Ishikawa (cell line): ENCODE data around the gene IFNG-AS1.

Experiments
- CEBPB ChIP-seq: IDR thresholded peaks from 2 replicates; pipeline ENCODE4 v1.6.1; 2012
- CREB1 ChIP-seq: IDR thresholded peaks from 2 replicates; pipeline ENCODE4 v1.6.1; 2012; ENCODE audit warnings: low read depth
- EGR1 ChIP-seq: IDR thresholded peaks from 2 replicates; pipeline ENCODE4 v1.6.1; 2012
- EP300 ChIP-seq: IDR thresholded peaks from 2 replicates; pipeline ENCODE4 v1.6.1; 2012; ENCODE audit warnings: borderline replicate concordance
- FOXM1 ChIP-seq: IDR thresholded peaks from 2 replicates; pipeline ENCODE4 v1.6.1; 2012; ENCODE audit warnings: low read depth, borderline replicate concordance
- MAX ChIP-seq: IDR thresholded peaks from 2 replicates; pipeline ENCODE4 v1.6.1; 2012
- NFIC ChIP-seq: IDR thresholded peaks from 2 replicates; pipeline ENCODE4 v1.6.1; 2012
- RAD21 ChIP-seq: IDR thresholded peaks from 2 replicates; pipeline ENCODE4 v1.6.1; 2012; ENCODE audit warnings: low read depth
- REST ChIP-seq: IDR thresholded peaks from 2 replicates; pipeline ENCODE4 v1.6.1; 2012; ENCODE audit warnings: low read depth, mild to moderate bottlenecking
- TAF1 ChIP-seq: IDR thresholded peaks from 2 replicates; pipeline ENCODE4 v1.6.1; 2012; ENCODE audit warnings: low read depth, mild to moderate bottlenecking
- TCF12 ChIP-seq: IDR thresholded peaks from 2 replicates; pipeline ENCODE4 v1.6.1; 2012; ENCODE audit warnings: low read depth
- TEAD4 ChIP-seq: IDR thresholded peaks from 2 replicates; pipeline ENCODE4 v1.6.1; 2012
- USF1 ChIP-seq: IDR thresholded peaks from 2 replicates; pipeline ENCODE4 v1.6.1; 2012
- YY1 ChIP-seq: IDR thresholded peaks from 2 replicates; pipeline ENCODE4 v1.6.1; 2012; ENCODE audit warnings: low read depth
- ZBTB7A ChIP-seq: IDR thresholded peaks from 2 replicates; pipeline ENCODE4 v1.6.1; 2012; ENCODE audit warnings: low read depth

IFNG-AS1 gene

GRCh38 chr12:67989184-67989920 lies at the start of gene IFNG-AS1:
Gene IFNG-AS1 (plus strand): TSS chr12:67989447.
- TF ChIP-seq CEBPB (no peak), EP300 (no peak), TAF1 (no peak), CREB1 (no peak), MAX (no peak), TCF12 (no peak), REST (no peak), ZBTB7A (no peak), EGR1 (no peak), RAD21 (no peak), NFIC (no peak), YY1 (no peak), TEAD4 (no peak), FOXM1 (no peak), USF1 (no peak)

GRCh38 chr12:67939611-67940010 lies 49.6 kb upstream of the IFNG-AS1 start:
- TF ChIP-seq RAD21 (no peak), REST (no peak), TAF1 (no peak), MAX (no peak), CREB1 (no peak), YY1 (no peak), ZBTB7A (no peak), CEBPB (no peak), EP300 (no peak), TEAD4 (no peak), TCF12 (no peak), NFIC (no peak), EGR1 (no peak)

- TF ChIP-seq TCF12 (no peak), RAD21 (no peak), TEAD4 (no peak), YY1 (no peak), TAF1 (no peak), EP300 (no peak), CEBPB (no peak), NFIC (no peak)
These were observed 48.4 kb upstream of the IFNG-AS1 start for GRCh38 chr12:67940780-67941243.

- TF ChIP-seq CEBPB = no peak
- TF ChIP-seq USF1 = no peak
- TF ChIP-seq REST = no peak
- no peak for TF ChIP-seq ZBTB7A
- no peak for TF ChIP-seq TEAD4
- no peak for TF ChIP-seq CREB1
- no peak for TF ChIP-seq FOXM1
- no peak for TF ChIP-seq YY1
- TF ChIP-seq EP300 = no peak
- TF ChIP-seq TAF1 = no peak
- TF ChIP-seq MAX = no peak
- no peak for TF ChIP-seq RAD21
- TF ChIP-seq TCF12 = no peak
- TF ChIP-seq NFIC = no peak
- TF ChIP-seq EGR1 = no peak
These were observed 46.5 kb upstream of the IFNG-AS1 start for GRCh38 chr12:67942724-67943123.
